ENCODE data around the gene CHSY3. TPM values are rescaled to one million over a fixed set of nuclear protein-coding genes. Genes with fewer than 3 reads are reported as not detected.

The CHSY3 gene
- total and polyA plus RNA-seq, 4 donors = 3.5 to 32.5 (median 14.8) TPM

DNA sequence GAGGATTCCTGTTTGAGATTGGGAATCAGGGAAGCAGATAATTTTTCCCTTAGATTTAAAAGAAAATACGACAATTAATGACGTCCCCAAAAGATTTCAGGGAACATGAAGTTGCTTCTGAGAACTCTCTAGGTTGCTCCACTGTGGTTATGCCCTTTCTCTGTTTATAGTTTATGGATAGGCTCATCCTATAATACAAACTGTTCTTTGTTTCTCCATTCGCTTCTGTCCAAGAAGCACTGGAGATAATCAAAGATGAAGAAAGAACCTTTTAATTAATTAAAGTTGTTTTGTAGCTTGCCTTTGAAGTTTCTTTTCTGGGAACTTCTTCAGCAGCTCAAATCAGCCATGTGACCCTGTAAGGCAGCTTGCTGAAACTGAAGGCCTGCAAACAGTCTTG is 87.5 kb downstream of the CHSY3 start:
- Histone ChIP-seq H3K27ac (ENCODE audit: low read depth in 1 of 2, low read length in 2 of 2) (no peak overlapping the region), H3K9me3 (ENCODE audit: control insufficient read depth, low read length) (no peaks in the 10 kb centered on the region), H3K27me3 (ENCODE audit: control insufficient read depth in 1 of 2, insufficient read depth in 2 of 2, low read length in 1 of 2) (no peaks in the 10 kb centered on the region), H3K36me3 (ENCODE audit: control insufficient read depth in 1 of 2, insufficient read depth in 2 of 2, low read length in 1 of 2) (no peaks in the 10 kb centered on the region), H3K4me1 (ENCODE audit: control insufficient read depth in 1 of 2, insufficient read depth in 2 of 2, low read length in 2 of 2) (peaks cover 0 to 2% of the 10 kb centered on the region in 2 donors), H3K4me3 (ENCODE audit: low read length in 2 of 2) (no peak overlapping the region)
- intact Hi-C loops (cut with DNase I) = no loop called here
- ATAC-seq (ENCODE audit: low FRiP score) = no peak
- no peak for DNase-seq
- 93 to 94% methylated on average over 3 of the region's 3 CpGs for WGBS, 2 donors

DNA sequence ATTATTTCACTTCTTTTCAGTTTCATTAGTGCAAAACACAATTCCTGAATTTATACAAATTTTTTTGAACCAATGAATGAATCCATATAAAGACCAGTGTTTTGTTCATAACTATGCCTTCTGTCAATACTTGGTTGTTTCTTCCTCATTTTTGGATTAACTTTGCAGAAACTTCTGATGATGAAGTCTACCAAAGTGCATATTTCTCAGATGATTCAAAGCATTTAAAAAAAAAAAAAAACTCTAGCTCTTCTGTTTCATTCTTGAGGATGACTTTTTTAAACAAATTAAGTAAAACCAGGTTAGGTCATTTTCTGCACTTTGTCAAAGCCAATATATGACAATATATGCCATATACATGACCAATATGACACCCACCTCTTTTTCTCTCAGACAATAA is 92.6 kb downstream of the CHSY3 start:
- no peaks in the 10 kb centered on the region for H3K9me3 ChIP-seq (ENCODE audit: control insufficient read depth, low read length)
- no peak for DNase-seq
- H3K4me1 ChIP-seq (ENCODE audit: control insufficient read depth in 1 of 2, insufficient read depth in 2 of 2, low read length in 2 of 2) = peaks cover 0 to 2% of the 10 kb centered on the region in 2 donors
- ATAC-seq (ENCODE audit: low FRiP score) = no peak
- no peak overlapping the region for H3K4me3 ChIP-seq (ENCODE audit: low read length in 2 of 2)
- intact Hi-C loops (cut with DNase I) = no loop called here
- H3K36me3 ChIP-seq (ENCODE audit: control insufficient read depth in 1 of 2, insufficient read depth in 2 of 2, low read length in 1 of 2) = no peaks in the 10 kb centered on the region
- no peak overlapping the region for H3K27ac ChIP-seq (ENCODE audit: low read depth in 1 of 2, low read length in 2 of 2)
- H3K27me3 ChIP-seq (ENCODE audit: control insufficient read depth in 1 of 2, insufficient read depth in 2 of 2, low read length in 1 of 2) = no peaks in the 10 kb centered on the region

DNA sequence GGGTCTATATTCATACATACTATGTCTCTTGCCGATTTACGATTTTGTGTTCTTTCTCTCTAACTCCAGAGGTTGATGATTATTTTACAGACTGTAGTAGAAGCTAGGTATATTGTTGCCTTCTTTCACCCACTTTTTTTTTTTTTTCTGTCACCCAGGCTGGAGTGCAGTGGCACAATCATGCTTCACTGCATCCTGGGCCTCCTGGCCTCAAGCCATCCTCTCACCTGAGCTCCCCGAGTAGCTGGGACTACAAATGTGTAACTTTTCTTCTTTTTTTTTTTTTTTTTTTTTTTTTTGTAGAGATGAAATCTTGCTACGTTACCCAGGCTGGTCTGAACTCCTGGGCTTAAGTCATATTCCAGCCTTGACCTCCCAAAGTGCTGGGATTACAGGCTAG is 96.2 kb downstream of the CHSY3 start:
- Histone ChIP-seq H3K36me3 (ENCODE audit: control insufficient read depth in 1 of 2, insufficient read depth in 2 of 2, low read length in 1 of 2) (no peaks in the 10 kb centered on the region), H3K4me3 (ENCODE audit: low read length in 2 of 2) (no peak overlapping the region), H3K27ac (ENCODE audit: low read depth in 1 of 2, low read length in 2 of 2) (no peak overlapping the region), H3K27me3 (ENCODE audit: control insufficient read depth in 1 of 2, insufficient read depth in 2 of 2, low read length in 1 of 2) (no peaks in the 10 kb centered on the region), H3K4me1 (ENCODE audit: control insufficient read depth in 1 of 2, insufficient read depth in 2 of 2, low read length in 2 of 2) (no peaks in the 10 kb centered on the region), H3K9me3 (ENCODE audit: control insufficient read depth, low read length) (no peaks in the 10 kb centered on the region)
- WGBS, 2 donors = 91 to 96% methylated on average over 4 of the region's 4 CpGs
- no peak for DNase-seq
- no peak for ATAC-seq (ENCODE audit: low FRiP score)
- intact Hi-C loops (cut with DNase I) = loop anchor here in 1 of 2 donors (5.0 kb wide), 1 partner anchor 93 kb away; no protein-coding TSS in a partner anchor

DNA sequence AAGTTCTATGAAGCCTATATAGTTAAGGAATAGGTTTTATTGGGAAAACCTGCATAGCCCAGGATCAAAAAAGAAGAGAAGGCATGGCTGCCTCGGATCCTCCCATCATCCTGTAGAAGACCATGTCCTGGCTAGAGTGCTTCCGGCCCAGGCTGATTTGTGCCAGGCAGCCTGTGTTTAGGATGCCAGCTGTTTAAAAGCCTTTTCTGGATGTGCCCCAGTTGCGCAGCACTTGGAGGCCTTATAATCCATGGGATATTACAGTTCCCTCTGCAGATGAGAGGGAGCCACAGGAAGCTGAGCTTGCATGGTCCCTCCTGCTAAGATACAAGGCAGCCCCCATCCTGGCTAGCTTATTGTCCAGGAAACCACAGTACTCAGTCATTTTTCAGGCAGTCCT is 97.9 kb downstream of the CHSY3 start:
- Histone ChIP-seq H3K4me1 (ENCODE audit: control insufficient read depth in 1 of 2, insufficient read depth in 2 of 2, low read length in 2 of 2) (no peaks in the 10 kb centered on the region), H3K27ac (ENCODE audit: low read depth in 1 of 2, low read length in 2 of 2) (no peak overlapping the region), H3K4me3 (ENCODE audit: low read length in 2 of 2) (no peak overlapping the region), H3K9me3 (ENCODE audit: control insufficient read depth, low read length) (no peaks in the 10 kb centered on the region), H3K27me3 (ENCODE audit: control insufficient read depth in 1 of 2, insufficient read depth in 2 of 2, low read length in 1 of 2) (no peaks in the 10 kb centered on the region), H3K36me3 (ENCODE audit: control insufficient read depth in 1 of 2, insufficient read depth in 2 of 2, low read length in 1 of 2) (no peaks in the 10 kb centered on the region)
- intact Hi-C loops (cut with DNase I) = loop anchor here in 1 of 2 donors (5.0 kb wide), 1 partner anchor 95 kb away; no protein-coding TSS in a partner anchor
- ATAC-seq (ENCODE audit: low FRiP score) (no peak), DNase-seq (peak in 1 of 2 donors; percentile 45)
- 42 to 49% methylated on average over 3 of the region's 3 CpGs for WGBS, 2 donors

DNA sequence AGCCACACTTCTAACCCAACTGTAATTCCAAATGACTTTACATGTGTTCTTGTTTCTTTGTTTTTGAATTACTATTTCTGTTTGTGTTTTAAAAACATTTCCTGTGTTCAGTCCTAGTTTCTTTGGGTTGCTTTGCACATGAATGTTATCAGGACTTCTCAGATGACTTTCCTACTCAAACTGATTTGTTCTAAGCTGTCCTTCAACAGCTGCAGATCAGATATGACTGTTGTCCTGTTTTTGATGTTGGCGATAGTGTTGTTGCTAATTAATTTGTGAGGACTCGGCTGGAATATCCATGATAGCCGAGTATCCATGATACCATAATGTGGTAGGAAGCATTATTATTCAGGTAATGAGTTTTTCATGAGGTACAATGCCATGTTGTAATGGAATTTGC is 98.6 kb downstream of the CHSY3 start:
- no peaks in the 10 kb centered on the region for H3K27me3 ChIP-seq (ENCODE audit: control insufficient read depth in 1 of 2, insufficient read depth in 2 of 2, low read length in 1 of 2)
- ATAC-seq (ENCODE audit: low FRiP score) = no peak
- 96% methylated on average over 3 of the region's 3 CpGs for WGBS, 2 donors

DNA sequence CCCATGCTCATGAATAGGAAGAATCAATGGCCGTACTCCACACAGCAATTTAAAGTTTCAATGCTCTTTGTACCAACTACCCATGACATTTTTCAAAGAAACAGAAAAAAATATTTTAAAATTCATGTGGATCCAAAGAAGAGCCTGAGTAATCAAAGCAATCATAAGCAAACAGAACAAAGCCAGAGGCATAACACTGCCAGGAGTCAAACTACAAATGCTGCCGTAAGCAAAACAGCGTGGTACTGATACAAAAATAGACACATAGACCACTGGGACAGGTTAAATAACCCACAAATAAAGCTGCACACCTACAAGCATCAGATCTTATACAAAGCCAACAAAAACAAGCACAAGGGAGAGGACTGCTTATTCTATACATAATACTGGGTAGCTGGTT is 107.7 kb downstream of the CHSY3 start:
- WGBS, 2 donors = 82 to 84% methylated on average over 3 of the region's 3 CpGs
- Histone ChIP-seq H3K27ac (ENCODE audit: low read depth in 1 of 2, low read length in 2 of 2) (no peak overlapping the region), H3K4me1 (ENCODE audit: control insufficient read depth in 1 of 2, insufficient read depth in 2 of 2, low read length in 2 of 2) (peaks cover 0 to 3% of the 10 kb centered on the region in 2 donors), H3K9me3 (ENCODE audit: control insufficient read depth, low read length) (no peaks in the 10 kb centered on the region), H3K36me3 (ENCODE audit: control insufficient read depth in 1 of 2, insufficient read depth in 2 of 2, low read length in 1 of 2) (no peaks in the 10 kb centered on the region), H3K27me3 (ENCODE audit: control insufficient read depth in 1 of 2, insufficient read depth in 2 of 2, low read length in 1 of 2) (no peaks in the 10 kb centered on the region), H3K4me3 (ENCODE audit: low read length in 2 of 2) (no peak overlapping the region)
- ATAC-seq (ENCODE audit: low FRiP score) (no peak), DNase-seq (no peak)
- intact Hi-C loops (cut with DNase I) = no loop called here

More for the DNA sequence above, 98.6 kb downstream of the CHSY3 start:
- intact Hi-C loops (cut with DNase I) = loop anchor here in 1 of 2 donors (5.0 kb wide), 1 partner anchor 96 kb away; no protein-coding TSS in a partner anchor
- no peak for DNase-seq
- no peaks in the 10 kb centered on the region for H3K9me3 ChIP-seq (ENCODE audit: control insufficient read depth, low read length)
- H3K27ac ChIP-seq (ENCODE audit: low read depth in 1 of 2, low read length in 2 of 2) = no peak overlapping the region
- no peaks in the 10 kb centered on the region for H3K4me1 ChIP-seq (ENCODE audit: control insufficient read depth in 1 of 2, insufficient read depth in 2 of 2, low read length in 2 of 2)
- no peak overlapping the region for H3K4me3 ChIP-seq (ENCODE audit: low read length in 2 of 2)
- H3K36me3 ChIP-seq (ENCODE audit: control insufficient read depth in 1 of 2, insufficient read depth in 2 of 2, low read length in 1 of 2) = no peaks in the 10 kb centered on the region

DNA sequence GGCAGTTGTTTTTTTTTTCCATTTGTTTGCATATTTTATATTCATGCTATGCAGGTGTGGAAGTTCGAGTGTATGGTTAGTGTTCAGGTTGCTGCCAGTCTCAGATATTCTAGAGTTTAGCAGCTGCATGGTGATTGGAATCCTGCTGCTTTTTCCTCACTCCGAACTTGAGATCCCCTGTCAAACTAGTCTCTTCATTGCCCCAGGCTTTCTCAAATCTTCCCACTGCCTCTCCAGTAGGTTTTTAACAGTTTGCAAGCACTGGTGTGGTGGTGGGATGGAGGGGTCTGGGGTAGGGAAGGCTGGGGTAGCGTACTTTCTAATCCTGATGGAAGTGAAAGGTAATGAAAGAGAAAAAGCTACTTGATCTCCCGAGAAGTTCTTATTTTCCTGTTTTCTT is 112.9 kb downstream of the CHSY3 start:
- H3K27me3 ChIP-seq (ENCODE audit: control insufficient read depth in 1 of 2, insufficient read depth in 2 of 2, low read length in 1 of 2) = no peaks in the 10 kb centered on the region
- peak overlapping the region in 1 of 2 donors; percentile 51 for H3K27ac ChIP-seq (ENCODE audit: low read depth in 1 of 2, low read length in 2 of 2)
- DNase-seq (no peak), ATAC-seq (ENCODE audit: low FRiP score) (no peak)
- H3K4me3 ChIP-seq (ENCODE audit: low read length in 2 of 2) = no peak overlapping the region
- no peaks in the 10 kb centered on the region for H3K36me3 ChIP-seq (ENCODE audit: control insufficient read depth in 1 of 2, insufficient read depth in 2 of 2, low read length in 1 of 2)
- 53 to 54% methylated on average over 4 of the region's 4 CpGs for WGBS, 2 donors
- intact Hi-C loops (cut with DNase I) = no loop called here
- no peaks in the 10 kb centered on the region for H3K9me3 ChIP-seq (ENCODE audit: control insufficient read depth, low read length)
- peaks cover 0 to 4% of the 10 kb centered on the region in 2 donors for H3K4me1 ChIP-seq (ENCODE audit: control insufficient read depth in 1 of 2, insufficient read depth in 2 of 2, low read length in 2 of 2)

DNA sequence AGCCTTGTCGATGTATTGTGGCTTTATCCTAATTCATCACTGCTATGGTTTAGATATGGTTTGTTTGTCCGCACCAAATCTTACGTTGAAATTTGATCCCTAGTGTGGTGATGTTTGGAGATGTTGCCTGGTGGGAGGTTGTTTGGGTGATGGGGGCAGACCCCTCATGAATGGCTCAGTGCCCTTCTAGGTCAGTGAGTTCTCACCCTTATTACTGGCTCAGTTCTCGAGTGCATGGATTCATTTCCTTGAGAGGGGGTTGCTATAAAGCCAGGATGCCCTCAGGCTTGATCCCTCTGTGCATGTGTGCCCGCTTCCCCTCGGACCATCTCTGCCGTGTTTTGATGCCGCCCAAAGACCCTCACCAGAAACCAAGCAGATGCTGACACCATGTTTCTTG is 114.4 kb downstream of the CHSY3 start:
- 91% methylated on average over 8 of the region's 8 CpGs for WGBS, 2 donors
- Histone ChIP-seq H3K27me3 (ENCODE audit: control insufficient read depth in 1 of 2, insufficient read depth in 2 of 2, low read length in 1 of 2) (no peaks in the 10 kb centered on the region), H3K4me1 (ENCODE audit: control insufficient read depth in 1 of 2, insufficient read depth in 2 of 2, low read length in 2 of 2) (peaks cover 0 to 5% of the 10 kb centered on the region in 2 donors), H3K4me3 (ENCODE audit: low read length in 2 of 2) (no peak overlapping the region), H3K9me3 (ENCODE audit: control insufficient read depth, low read length) (no peaks in the 10 kb centered on the region), H3K27ac (ENCODE audit: low read depth in 1 of 2, low read length in 2 of 2) (no peak overlapping the region), H3K36me3 (ENCODE audit: control insufficient read depth in 1 of 2, insufficient read depth in 2 of 2, low read length in 1 of 2) (no peaks in the 10 kb centered on the region)
- DNase-seq = no peak
- no peak for ATAC-seq (ENCODE audit: low FRiP score)
- intact Hi-C loops (cut with DNase I) = no loop called here

DNA sequence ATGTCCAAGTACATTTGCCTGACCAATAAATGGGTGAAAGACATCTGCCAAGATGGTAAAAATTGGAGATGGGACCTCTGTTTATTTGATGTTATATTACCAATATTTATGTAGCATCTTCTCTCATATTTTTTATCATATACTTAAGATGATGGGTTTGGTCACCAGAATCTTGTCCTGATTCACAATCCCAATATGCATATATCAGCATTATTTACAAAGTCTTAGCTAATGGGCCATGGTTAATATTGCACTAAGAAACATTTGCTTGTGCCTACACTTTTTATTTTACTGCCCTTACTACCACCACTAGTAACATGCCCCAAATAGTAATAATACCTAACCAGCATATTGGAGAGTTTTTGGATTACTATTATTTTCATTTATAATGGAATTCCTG is 116.7 kb downstream of the CHSY3 start:
- DNase-seq (no peak), ATAC-seq (ENCODE audit: low FRiP score) (no peak)
- intact Hi-C loops (cut with DNase I) = no loop called here
- no peaks in the 10 kb centered on the region for H3K27me3 ChIP-seq (ENCODE audit: control insufficient read depth in 1 of 2, insufficient read depth in 2 of 2, low read length in 1 of 2)
- no peak overlapping the region for H3K27ac ChIP-seq (ENCODE audit: low read depth in 1 of 2, low read length in 2 of 2)
- no peak overlapping the region for H3K4me3 ChIP-seq (ENCODE audit: low read length in 2 of 2)
- H3K4me1 ChIP-seq (ENCODE audit: control insufficient read depth in 1 of 2, insufficient read depth in 2 of 2, low read length in 2 of 2) = peaks cover 0 to 7% of the 10 kb centered on the region in 2 donors
- no peaks in the 10 kb centered on the region for H3K36me3 ChIP-seq (ENCODE audit: control insufficient read depth in 1 of 2, insufficient read depth in 2 of 2, low read length in 1 of 2)
- H3K9me3 ChIP-seq (ENCODE audit: control insufficient read depth, low read length) = no peaks in the 10 kb centered on the region

All from aorta (tissue), 5 donors.